HPDE6-E6E7 (cell line): ENCODE results near the gene C1QBP.
A peak's percentile ranks its signal among the peaks of the same experiment; 100 is the strongest.
"Not testable (repeated sequence)": the region's sequence is repeated elsewhere in the genome, so short reads cannot be mapped to it uniquely, and the experiment has no call there.

ENCODE experiments used
- DNase-seq: peaks from one replicate; pipeline ENCODE4 v3.0.0; 2011; ENCODE audit warnings: missing footprints; ENCODE audit errors: extremely low spot score

C1QBP gene

DNA sequence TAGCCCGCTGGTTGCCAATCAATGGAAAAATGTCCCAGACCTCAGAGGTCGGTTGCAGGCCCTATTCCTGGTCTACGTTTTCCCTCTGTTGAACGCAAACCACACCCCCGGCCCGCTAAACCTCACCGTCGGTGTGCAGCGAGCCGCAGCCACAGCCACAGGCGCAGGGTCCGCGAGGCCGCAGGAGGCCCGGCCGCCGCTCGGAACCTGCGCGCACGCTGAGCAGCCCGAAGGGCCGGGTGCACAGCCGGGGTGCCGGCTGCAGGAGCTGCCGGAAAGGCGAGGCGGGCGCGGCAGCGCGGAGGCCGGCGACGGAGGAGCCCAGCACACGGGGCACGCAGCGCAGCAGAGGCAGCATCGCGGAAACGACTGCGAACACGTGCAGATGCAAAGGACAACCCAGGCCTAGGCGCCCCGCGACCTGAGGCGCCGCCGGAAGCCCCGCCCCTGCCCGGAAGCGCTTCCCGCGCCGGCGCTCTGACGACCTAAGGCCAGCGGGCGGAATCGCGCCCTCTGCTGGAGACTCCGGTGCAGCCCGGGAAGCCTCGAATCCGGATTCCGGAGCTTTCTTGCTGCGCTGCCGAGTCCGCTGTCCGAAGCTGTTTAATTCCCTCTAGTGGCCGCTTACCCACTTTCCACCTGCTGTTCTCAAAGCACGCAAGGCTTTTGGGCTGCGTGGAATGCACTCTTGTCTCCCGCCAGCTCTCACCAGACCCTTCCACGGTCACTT lies at the start of gene C1QBP:
Gene C1QBP (minus strand): TSS at position 440 of the 730 bp plus-strand sequence. CDS start 82 bp downstream, at position 358.
- peak; percentile 88 for DNase-seq

DNA sequence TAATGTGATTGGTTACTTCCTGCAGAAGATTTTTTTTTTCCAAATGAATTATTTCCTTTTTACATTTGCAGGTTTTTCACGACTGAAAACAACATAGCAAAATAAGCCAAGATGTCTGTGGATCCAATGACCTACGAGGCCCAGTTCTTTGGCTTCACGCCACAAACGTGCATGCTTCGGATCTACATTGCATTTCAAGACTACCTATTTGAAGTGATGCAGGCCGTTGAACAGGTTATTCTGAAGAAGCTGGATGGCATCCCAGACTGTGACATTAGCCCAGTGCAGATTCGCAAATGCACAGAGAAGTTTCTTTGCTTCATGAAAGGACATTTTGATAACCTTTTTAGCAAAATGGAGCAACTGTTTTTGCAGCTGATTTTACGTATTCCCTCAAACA lies 49.8 kb upstream of the C1QBP start:
- no peak for DNase-seq

DNA sequence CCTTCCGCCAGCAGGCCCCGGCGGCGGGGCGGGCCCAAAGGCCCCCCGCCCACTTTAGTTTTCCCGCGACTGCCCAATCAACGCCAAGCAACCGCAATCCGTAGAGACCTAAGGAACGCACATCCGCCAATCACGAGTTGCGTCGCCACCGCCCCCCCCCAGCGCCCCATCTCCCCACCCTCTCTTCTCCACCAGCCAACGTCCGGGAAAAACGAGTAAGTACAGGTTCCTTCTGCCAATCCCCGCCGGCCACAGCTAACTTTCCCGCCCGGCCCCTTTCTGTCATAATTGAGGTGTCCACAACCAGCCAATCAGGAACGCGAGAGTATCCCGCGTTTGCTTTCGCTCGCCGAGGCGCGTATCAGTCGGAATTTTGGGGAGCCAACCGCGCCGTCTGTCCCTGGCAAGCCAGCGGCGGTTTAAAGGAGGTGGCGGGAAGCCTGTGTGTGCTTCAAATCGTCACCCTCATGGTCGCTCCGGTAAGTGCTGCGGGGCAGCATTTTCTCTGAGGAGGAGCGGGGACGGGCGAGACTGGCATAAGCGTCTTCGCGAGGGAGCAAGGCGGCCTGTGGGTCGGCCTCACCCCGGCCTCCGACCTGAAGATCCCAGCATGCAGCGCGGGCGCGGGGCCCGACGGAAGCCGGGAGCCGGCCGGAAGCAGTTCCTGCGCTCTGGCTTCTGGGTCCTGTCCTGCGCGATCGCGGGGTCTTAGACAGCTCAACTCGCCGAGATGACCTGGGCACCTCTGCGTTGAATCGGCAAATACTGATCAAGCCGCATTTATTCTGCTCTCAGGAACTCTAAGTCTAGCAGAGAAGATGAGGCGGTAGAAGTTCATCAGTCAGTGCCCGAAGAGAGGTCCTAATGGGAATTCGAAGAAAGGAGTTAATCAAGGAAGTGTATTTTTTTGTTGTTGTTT lies 47.5 kb upstream of the C1QBP start, which contains the start of gene MIS12:
Gene MIS12 (plus strand): TSS at position 361 of the 919 bp plus-strand sequence. CDS start 2,297 bp downstream, outside the sequence.
- peak; percentile 98 for DNase-seq

GRCh38 chr17:5485270-5486205 lies 46.6 kb upstream of the C1QBP start, which contains the start of gene DERL2:
Gene DERL2, minus strand, starts transcription at chr17:5486178. Its CDS starts 17 bp downstream, at chr17:5486161.
- peak; percentile 20 for DNase-seq

DNA sequence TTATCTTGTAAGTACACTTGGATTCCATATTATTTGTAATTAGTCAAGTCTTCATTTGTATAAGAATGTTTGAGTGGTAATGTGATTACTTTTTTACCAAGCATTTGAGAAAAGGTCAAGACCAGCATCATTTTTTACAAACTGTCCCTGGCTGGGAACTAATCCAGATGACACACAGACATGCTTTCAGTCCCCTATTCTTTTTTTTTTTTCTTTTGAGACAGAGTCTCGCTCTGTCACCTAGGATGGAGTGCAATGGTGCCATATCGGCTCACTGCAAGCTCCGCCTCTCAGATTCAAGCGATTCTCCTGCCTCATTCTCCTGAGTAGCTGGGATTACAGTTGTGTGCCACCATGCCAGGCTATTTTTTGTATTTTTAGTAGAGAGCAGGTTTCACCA lies 42.5 kb upstream of the C1QBP start:
- no peak for DNase-seq

DNA sequence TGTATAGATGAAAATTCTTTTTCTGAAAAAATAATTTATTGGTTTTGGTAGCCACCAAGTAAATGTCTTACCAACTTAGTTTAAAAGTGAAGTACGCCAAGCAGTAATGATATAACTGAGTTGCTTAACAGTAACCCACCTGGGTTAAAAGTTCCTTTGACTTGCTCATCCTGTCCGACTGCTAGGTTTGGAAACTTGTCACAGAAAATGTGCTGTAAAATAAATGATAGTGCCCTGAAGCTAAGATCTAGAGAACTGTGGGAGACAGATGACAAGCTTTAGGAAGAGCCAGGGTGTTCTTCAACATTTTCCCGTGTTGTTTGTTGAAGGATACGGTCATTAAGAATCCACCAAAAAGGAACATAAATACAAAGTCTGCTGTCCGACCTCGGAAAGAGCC lies 42.0 kb upstream of the C1QBP start:
- DNase-seq = no peak

GRCh38 chr17:5478992-5479391 lies 40.0 kb upstream of the C1QBP start:
- DNase-seq = no peak

DNA sequence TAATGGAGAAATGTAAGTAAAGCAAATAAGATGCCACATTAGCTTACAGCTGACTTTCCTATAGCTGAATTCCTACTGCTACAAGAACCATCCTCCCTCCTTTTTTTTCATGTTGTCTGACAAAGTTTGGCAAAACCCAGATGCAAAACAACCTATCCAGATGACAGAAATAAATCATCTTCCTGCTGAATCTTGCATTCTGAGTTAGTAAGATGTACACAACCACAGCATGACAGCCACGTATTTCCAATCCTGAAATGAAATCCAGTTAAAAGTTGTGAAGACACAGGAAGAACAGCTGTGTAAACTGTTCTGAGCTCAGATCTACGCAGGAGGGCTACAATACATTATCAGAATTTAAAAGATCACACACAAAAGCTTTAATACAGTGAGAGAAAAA lies 35.0 kb upstream of the C1QBP start:
- no peak for DNase-seq

DNA sequence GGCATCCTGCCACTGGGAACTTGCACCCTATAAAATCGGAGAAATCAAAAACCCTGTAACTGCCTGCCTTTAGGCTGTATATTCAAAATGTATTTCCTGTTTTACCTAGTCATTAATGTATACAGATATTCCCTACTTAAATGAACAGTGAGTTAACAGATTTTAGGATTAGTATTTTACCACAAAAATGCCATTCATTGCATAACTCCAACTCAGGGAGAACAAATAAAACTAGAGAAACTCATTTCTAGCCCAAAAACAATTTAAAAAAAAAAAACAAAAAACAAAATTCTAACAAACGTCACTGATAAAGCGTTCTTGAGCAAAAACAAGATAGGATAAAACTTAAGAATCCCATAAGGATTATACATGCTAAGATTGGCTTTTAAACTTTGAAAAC lies 33.6 kb upstream of the C1QBP start:
- DNase-seq = no peak

DNA sequence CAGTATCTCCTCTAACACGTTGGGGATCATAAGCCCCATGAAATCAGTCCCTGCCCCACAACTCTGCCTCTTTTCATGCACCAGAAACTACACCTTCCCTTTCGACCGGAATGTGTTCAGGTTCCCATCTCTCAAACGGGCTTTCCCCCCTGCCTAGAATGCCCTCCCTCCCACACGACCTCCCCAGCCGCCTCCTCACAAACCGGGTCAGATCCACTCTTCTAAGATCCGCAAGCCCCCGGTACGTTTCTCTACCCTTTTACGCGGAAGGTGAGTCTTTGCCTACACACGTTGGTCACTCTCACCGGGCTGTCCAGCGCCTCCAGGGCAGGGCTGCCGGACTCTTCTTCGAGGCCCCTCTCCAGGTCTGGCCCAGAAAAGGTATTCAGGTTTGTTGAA lies 29.1 kb upstream of the C1QBP start:
- peak; percentile 7 for DNase-seq

- DNase-seq = no peak
These were observed 28.5 kb upstream of the C1QBP start for GRCh38 chr17:5467416-5467815.

DNA sequence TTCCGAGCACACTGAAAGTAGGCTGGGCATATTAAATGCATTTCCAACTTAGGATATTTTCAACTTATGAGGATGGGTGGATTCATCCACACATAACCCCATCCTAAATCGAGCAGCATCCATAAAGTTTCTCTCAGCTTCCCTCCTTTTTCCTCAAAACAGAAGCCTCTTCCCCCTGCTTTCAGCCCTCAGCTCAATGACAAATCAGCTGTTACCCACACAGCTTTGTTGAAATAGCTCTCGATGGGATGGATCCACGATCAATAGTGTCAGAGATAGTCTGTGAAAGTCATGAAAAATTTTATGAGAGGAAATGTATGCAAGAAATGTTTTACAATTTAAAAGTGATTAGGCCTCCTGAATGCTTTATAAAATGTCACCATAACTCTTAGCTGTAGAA lies 27.3 kb upstream of the C1QBP start:
- no peak for DNase-seq

GRCh38 chr17:5464717-5465507 lies 26.0 kb upstream of the C1QBP start:
- no peak for DNase-seq

DNA sequence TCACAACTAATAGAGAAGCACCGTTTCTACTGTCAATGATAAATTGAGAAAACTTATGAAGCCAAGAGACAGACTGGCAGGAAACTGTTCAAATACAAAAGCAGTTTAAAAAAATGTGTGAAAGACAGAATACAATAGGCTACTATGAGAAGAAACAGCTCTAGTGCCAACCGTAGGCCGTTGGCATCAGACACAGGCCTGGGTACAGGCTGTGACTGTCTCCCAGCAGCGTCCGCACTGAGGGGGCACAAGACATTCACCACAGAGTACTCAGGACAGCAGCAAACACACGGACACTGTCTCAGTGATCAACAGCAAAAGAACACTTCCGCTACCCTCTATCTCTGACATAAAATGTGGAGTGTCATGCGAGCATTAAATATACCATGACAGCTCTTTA lies 7.8 kb upstream of the C1QBP start:
- DNase-seq = no peak

DNA sequence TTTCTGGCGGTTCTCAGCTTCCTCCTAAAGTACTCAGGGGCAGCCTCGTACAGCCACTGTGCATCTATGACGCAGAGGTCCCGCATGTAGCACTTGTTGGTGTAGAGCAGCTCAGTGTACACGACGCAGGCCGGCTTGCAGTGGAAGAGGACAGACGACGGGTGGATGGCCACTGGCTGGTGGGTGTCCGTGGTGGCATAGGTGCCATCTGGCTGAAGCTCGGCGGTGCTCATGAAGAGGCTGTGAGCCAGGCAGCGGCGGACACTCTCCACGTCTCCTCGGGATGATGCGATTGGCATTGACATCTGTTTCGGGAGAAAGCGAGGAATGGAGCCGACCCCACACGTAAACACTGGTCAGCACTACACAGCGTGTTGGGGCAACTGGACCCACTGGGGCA lies 5.3 kb upstream of the C1QBP start:
- DNase-seq = no peak

- no peak for DNase-seq
These were observed 4.8 kb upstream of the C1QBP start for GRCh38 chr17:5443728-5444127.

DNA sequence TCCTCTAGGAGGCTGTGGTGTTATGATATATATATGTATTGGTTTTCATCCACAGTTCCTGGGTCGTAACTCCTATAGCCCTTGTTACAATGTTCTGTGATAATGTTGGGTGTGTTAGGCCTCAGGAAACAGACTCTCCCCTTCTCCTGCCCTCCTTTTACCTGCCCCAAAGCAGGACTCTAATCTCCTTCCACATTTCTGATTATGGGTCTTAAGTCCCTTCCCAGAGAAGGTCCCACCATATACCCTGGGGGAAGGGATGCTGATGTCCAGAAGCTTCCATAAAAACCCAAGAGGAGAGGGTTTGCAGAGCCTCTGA lies 450 bp upstream of the C1QBP start:
- no peak for DNase-seq

DNA sequence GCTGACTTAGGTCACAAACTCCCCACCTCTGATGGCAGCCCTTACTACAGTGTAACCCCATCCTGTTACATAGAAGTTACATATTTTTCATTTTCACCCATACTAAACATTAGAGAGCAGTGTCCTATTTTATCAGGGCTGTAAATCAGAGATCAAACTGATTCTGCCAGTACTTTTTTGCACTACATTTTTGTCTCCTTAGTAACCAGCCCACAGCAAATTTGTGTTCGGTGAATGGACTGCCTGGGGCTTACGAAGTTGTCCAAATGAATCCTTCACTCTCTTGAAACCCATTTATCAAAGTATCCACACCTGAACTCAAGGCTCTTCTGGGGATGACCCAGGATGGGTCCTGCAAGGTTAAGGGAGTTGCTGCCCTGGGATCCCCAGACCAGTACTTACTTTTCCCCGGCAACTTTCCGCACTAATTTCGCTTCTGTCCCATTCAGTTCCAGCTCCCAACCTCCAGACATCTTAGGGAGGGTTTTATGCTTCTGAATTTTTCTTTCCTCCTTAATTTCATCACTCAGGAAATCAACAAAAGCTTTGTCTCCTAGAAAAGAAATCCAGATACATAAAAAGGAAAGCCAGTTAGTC lies 1.1 kb downstream of the C1QBP start:
- no peak for DNase-seq

DNA sequence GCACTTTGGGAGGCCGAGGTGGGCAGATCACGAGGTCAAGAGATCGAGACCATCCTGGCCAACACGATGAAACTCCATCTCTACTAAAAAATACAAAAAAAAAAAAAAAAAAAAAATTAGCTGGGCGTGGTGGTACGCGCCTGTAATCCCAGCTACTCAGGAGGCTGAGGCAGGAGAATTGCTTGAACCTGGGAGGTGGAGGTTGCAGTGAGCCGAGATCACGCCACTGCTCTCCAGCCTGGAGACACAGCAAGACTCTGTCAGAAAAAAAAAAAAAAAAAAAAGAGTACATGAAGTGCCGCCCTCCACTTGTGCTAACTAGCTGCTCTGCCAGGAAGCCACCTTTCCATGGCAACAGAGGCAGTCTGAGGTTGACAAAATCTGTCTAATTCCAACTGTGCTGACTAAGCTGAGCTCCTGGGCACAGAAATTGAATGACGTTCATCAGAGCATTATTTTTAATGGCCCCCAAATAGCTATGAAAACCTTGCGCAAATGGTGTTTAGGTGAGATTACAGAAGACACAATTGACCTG lies 3.1 kb downstream of the C1QBP start:
- DNase-seq = not testable (repeated sequence)

DNA sequence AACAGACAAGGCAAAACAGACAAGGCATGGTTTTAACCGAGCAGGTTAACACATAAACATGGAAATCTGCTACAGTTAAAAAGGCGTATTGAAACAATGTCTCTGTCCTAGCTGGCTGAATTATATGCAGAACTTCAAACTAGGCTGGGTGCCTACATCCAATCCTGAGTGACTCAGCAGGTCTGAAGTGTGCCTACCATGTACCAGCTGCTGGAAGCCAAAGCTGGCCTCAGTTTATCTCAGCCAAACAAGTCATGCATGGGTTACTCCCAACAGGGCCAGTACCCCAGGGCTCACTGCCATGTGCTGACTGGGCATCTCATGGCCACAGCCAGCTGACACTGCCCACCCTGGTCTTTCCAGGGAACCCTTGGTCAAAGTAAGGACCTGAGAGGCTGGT lies 4.0 kb downstream of the C1QBP start:
- no peak for DNase-seq
